Measurements from ENCODE around the gene ULK4.

GRCh38 chr3:41794748-41795589 lies 166.9 kb downstream of the ULK4 start:
- TF ChIP-seq POLR2A (IDR thresholded peaks at IDR 0.05) (no peak), CTCF (IDR thresholded peaks at IDR 0.05) (no peak)

Measured in lower leg skin (tissue), 3 donors.